Peyer's patch (tissue), 4 donors: ENCODE data around the gene THAP10. TPM values are rescaled to one million over a fixed set of nuclear protein-coding genes. Genes with fewer than 3 reads are reported as not detected.

ENCODE experiments used
- DNase-seq, 3 donors: peaks; one replicate each; pipeline ENCODE4 v3.0.0-alpha.2; 2017 to 2019
- H3K27ac ChIP-seq, 4 donors: fragments of 200-600 bp; sonication (generic); one replicate each; pipeline ENCODE4 v1.5.1; 2016 to 2019
- H3K27me3 ChIP-seq, 2 donors: fragments of 200-600 bp; sonication (generic); one replicate each; pipeline ENCODE4 v1.5.1; 2019
- H3K36me3 ChIP-seq, 3 donors: fragments of 200-600 bp; sonication (generic); one replicate each; pipeline ENCODE4 v1.5.1; 2016 to 2019
- H3K4me1 ChIP-seq, 4 donors: fragments of 200-600 bp; sonication (generic); one replicate each; pipeline ENCODE4 v1.5.1; 2016 to 2019
- H3K4me3 ChIP-seq, 4 donors: fragments of 200-600 bp; sonication (generic); 1 replicate in 3 of 4; 2 replicates in 1 of 4; pipeline ENCODE4 v1.5.1; 2016 to 2019; ENCODE audit warnings: mild to moderate bottlenecking in 1 of 4
- H3K9me3 ChIP-seq, 4 donors: fragments of 200-600 bp; sonication (generic); one replicate each; pipeline ENCODE4 v1.5.1; 2016 to 2019; ENCODE audit warnings: mild to moderate bottlenecking in 1 of 4
- POLR2A ChIP-seq, 2 donors: fragments of 450-650 bp; IDR thresholded peaks; one replicate each; pipeline ENCODE4 v1.5.1; 2017; ENCODE audit warnings: antibody characterized with exemption in 2 of 2, mild to moderate bottlenecking in 2 of 2, moderate library complexity in 2 of 2
- total RNA-seq, 4 donors: library from RNA; depleted of rRNA; stranded (reverse); fragments of >200 nt; gene quantifications; one replicate each; pipeline ENCODE4 v1.1.0, GENCODE V29; 2016
- TF ChIP-seq, protein P1 (sequence below), 6 experiments: fragments of 450-650 bp in 4 of 6; fragments of 200-600 bp in 2 of 6; sonication (generic) in 1 of 6; IDR thresholded peaks; one replicate each; pipeline ENCODE4 v1.5.1; 2017 to 2019; ENCODE audit warnings: antibody characterized with exemption in 6 of 6, mild to moderate bottlenecking in 3 of 6, moderate library complexity in 1 of 6

Gene THAP10
- total RNA-seq, 4 donors from 2014 or later, result 1.2 to 6.0 (median 2.1) TPM

DNA sequence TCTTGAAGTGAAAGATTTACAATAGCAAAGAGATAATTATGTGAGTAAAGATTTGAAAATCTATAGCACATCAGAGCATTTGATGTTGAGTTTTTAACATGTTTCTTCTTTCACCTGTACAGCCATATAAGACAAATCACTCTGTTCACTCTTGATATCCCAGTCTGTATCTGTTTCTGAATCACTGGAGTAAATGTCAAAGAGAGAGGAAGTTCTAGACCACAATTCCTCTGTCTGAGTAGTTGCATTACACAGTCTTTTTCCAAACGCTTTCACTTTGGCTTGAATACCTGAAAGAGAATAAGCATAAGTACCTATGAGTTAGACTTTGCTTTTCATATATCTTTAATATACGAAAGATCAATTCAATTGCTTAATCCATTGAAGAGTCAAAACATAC lies 9.9 kb downstream of the THAP10 start:
- TF ChIP-seq POLR2A (IDR thresholded peaks at IDR 0.05), result no peak
- TF ChIP-seq, protein P1, sequence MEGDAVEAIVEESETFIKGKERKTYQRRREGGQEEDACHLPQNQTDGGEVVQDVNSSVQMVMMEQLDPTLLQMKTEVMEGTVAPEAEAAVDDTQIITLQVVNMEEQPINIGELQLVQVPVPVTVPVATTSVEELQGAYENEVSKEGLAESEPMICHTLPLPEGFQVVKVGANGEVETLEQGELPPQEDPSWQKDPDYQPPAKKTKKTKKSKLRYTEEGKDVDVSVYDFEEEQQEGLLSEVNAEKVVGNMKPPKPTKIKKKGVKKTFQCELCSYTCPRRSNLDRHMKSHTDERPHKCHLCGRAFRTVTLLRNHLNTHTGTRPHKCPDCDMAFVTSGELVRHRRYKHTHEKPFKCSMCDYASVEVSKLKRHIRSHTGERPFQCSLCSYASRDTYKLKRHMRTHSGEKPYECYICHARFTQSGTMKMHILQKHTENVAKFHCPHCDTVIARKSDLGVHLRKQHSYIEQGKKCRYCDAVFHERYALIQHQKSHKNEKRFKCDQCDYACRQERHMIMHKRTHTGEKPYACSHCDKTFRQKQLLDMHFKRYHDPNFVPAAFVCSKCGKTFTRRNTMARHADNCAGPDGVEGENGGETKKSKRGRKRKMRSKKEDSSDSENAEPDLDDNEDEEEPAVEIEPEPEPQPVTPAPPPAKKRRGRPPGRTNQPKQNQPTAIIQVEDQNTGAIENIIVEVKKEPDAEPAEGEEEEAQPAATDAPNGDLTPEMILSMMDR (IDR thresholded peaks at IDR 0.05), result no peak
- Histone ChIP-seq H3K4me1 (no peaks in the 10 kb centered on the region), H3K27me3 (no peaks in the 10 kb centered on the region), H3K9me3 (no peaks in the 10 kb centered on the region), H3K27ac (no peak overlapping the region), H3K4me3 (no peak overlapping the region), H3K36me3 (no peaks in the 10 kb centered on the region)
- no peak for DNase-seq

DNA sequence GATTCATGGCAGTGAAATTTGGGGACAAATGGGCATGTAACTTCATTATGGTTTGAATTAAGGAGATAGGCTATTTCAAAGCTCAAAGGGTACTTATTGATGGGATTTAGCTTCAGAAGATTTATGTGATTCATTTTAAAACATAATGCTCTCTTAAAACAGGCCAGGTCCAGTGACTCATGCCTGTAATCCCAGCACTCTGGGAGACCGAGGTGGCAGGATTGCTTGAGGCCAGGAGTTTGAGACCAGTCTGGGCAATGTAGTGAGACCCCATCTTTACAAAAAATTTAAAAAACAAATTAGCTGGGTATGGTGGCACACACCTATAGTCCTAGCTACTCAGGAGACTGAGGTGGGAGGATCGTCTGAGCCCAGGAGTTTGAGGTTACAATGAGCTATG lies 11.5 kb downstream of the THAP10 start:
- Histone ChIP-seq H3K27ac (no peak overlapping the region), H3K27me3 (no peaks in the 10 kb centered on the region), H3K9me3 (no peaks in the 10 kb centered on the region), H3K36me3 (no peaks in the 10 kb centered on the region), H3K4me3 (no peak overlapping the region), H3K4me1 (no peaks in the 10 kb centered on the region)
- no peak for TF ChIP-seq POLR2A (IDR thresholded peaks at IDR 0.05)
- TF ChIP-seq, protein P1 (IDR thresholded peaks at IDR 0.05), result no peak
- DNase-seq, result no peak

DNA sequence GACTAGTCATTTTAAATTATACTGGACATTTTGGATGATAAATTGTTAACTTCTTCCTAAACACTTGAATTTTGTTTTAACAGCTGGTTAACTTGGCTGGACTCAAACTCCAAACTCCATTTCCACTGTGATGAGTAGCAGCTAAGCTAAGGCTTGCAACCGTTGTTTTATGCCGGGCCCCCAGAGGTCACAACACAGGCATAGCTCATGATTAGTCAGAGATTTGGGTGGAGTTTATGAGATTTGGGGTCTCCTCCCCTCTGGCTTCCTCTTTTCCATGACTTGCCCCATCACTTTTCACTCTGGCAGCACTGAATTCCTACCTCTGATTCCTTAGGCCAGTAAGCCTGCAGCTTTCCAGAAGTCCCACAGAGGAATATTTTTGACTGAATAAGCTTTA lies 12.8 kb downstream of the THAP10 start:
- Histone ChIP-seq H3K36me3 (no peaks in the 10 kb centered on the region), H3K4me1 (no peaks in the 10 kb centered on the region), H3K9me3 (no peaks in the 10 kb centered on the region), H3K27ac (no peak overlapping the region), H3K27me3 (no peaks in the 10 kb centered on the region), H3K4me3 (no peak overlapping the region)
- no peak for TF ChIP-seq POLR2A (IDR thresholded peaks at IDR 0.05)
- TF ChIP-seq, protein P1 (IDR thresholded peaks at IDR 0.05), result no peak
- no peak for DNase-seq

DNA sequence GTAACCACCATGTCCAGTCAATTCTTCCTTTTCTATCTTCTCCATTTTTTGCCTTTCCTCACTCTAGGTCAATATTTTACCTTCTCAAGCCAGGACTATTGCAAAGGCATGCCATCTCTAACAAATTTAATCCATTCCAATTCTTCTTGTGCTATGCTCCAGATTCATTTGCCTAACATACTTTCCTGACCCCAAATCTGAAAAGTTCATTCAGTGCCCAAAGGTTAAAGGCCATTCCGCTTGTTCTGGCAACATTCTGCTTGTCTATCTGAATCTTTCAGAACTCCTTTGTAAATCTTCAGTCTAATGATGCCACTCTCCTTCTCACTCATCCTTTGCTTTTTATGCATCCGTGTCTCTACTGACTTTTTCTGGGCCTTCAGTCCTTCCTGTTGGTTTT lies 15.6 kb downstream of the THAP10 start:
- no peaks in the 10 kb centered on the region for H3K9me3 ChIP-seq
- DNase-seq, result no peak
- no peaks in the 10 kb centered on the region for H3K36me3 ChIP-seq
- H3K4me1 ChIP-seq, result no peaks in the 10 kb centered on the region
- H3K27ac ChIP-seq, result no peak overlapping the region
- no peaks in the 10 kb centered on the region for H3K27me3 ChIP-seq
- TF ChIP-seq POLR2A (IDR thresholded peaks at IDR 0.05), result no peak
- TF ChIP-seq, protein P1 (IDR thresholded peaks at IDR 0.05), result no peak
- no peak overlapping the region for H3K4me3 ChIP-seq

DNA sequence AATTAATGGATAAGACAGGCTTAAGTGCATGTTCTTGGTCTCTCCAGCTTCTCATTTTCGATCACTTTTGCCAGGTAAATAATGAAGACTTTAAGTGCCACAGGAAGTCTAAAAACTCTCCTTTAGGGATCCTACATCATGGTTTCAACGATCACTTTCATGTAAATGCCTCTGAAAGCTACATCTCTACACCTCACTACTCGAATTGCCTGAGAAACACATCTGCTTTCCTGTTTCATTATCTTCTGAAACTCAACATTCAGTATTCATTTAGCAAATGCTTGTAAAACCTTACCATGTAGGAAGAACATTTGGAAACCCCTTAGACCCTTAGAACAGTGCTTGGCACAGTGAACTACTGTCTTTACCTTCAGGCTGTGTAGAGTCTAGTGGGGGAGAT lies 16.2 kb downstream of the THAP10 start:
- H3K27ac ChIP-seq, result no peak overlapping the region
- H3K9me3 ChIP-seq, result no peaks in the 10 kb centered on the region
- H3K36me3 ChIP-seq, result no peaks in the 10 kb centered on the region
- H3K27me3 ChIP-seq, result no peaks in the 10 kb centered on the region
- no peak for DNase-seq
- H3K4me1 ChIP-seq, result no peaks in the 10 kb centered on the region
- H3K4me3 ChIP-seq, result no peak overlapping the region
- TF ChIP-seq, protein P1 (IDR thresholded peaks at IDR 0.05), result no peak
- TF ChIP-seq POLR2A (IDR thresholded peaks at IDR 0.05), result no peak
